Neutrophil (primary cell): Measurements from ENCODE around the gene SV2C.
"Not testable (repeated sequence)": the region's sequence is repeated elsewhere in the genome, so short reads cannot be mapped to it uniquely, and the experiment has no call there.

Source experiments
- H3K27ac ChIP-seq: fragments of 200-600 bp; sonication (generic); 2 replicates; pipeline ENCODE4 v1.5.1; 2016; ENCODE audit warnings: mild to moderate bottlenecking, moderate library complexity
- H3K27me3 ChIP-seq: fragments of 200-600 bp; sonication (generic); 2 replicates; pipeline ENCODE4 v1.6.0; 2016; ENCODE audit warnings: mild to moderate bottlenecking
- H3K36me3 ChIP-seq: fragments of 200-600 bp; sonication (generic); 2 replicates; pipeline ENCODE4 v1.5.1; 2017
- H3K4me1 ChIP-seq, 2 experiments: fragments of 200-600 bp in 1 of 2; sonication (generic) in 1 of 2; 1 replicate in 1 of 2; 2 replicates in 1 of 2; pipeline versions ENCODE4 v1.5.1 to v1.6.1; 2013 to 2016; ENCODE audit warnings: low read depth in 1 of 2, low read length in 1 of 2, mild to moderate bottlenecking in 1 of 2, moderate library complexity in 1 of 2; ENCODE audit not compliant: control insufficient read depth in 1 of 2, insufficient read depth in 1 of 2
- H3K4me3 ChIP-seq, 2 experiments: fragments of 200-600 bp in 1 of 2; sonication (generic) in 1 of 2; 1 replicate in 1 of 2; 2 replicates in 1 of 2; pipeline ENCODE4 v1.5.1; 2013 to 2016; ENCODE audit warnings: low read depth in 1 of 2, low read length in 1 of 2, mild to moderate bottlenecking in 1 of 2, moderate library complexity in 1 of 2
- H3K9me3 ChIP-seq: fragments of 200-600 bp; sonication (generic); 2 replicates; pipeline ENCODE4 v1.5.1; 2016
- TF ChIP-seq, protein P1 (sequence below): fragments of 200-600 bp; sonication (generic); IDR thresholded peaks from 2 replicates; pipeline ENCODE4 v1.5.1; 2016; ENCODE audit warnings: antibody characterized with exemption

SV2C gene

DNA sequence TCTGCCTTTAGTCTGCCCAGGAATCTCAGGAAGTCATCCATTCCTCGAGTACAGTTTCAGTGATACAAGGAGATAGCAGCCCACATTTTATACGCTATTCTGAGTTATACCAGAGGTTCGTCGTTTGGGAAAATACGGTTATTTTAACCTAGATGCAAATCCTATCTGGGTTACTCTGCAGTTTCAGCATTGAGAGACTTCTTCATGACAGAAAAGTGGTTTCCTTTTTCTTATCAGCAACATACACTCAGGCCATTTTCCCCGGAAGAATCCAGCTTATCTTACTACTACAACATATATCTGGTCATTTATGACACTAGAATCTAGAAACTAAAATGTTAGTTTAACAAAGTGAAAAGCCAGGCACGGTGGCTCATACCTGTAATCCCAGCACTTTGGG, 236.5 kb downstream of the SV2C start:
- Histone ChIP-seq H3K27me3 (peaks cover 32% of the 10 kb centered on the region), H3K9me3 (no peaks in the 10 kb centered on the region), H3K27ac (no peak overlapping the region), H3K4me1 (no peaks in the 10 kb centered on the region), H3K4me3 (no peak overlapping the region), H3K36me3 (no peaks in the 10 kb centered on the region)
- TF ChIP-seq, protein P1, sequence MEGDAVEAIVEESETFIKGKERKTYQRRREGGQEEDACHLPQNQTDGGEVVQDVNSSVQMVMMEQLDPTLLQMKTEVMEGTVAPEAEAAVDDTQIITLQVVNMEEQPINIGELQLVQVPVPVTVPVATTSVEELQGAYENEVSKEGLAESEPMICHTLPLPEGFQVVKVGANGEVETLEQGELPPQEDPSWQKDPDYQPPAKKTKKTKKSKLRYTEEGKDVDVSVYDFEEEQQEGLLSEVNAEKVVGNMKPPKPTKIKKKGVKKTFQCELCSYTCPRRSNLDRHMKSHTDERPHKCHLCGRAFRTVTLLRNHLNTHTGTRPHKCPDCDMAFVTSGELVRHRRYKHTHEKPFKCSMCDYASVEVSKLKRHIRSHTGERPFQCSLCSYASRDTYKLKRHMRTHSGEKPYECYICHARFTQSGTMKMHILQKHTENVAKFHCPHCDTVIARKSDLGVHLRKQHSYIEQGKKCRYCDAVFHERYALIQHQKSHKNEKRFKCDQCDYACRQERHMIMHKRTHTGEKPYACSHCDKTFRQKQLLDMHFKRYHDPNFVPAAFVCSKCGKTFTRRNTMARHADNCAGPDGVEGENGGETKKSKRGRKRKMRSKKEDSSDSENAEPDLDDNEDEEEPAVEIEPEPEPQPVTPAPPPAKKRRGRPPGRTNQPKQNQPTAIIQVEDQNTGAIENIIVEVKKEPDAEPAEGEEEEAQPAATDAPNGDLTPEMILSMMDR, result no peak

DNA sequence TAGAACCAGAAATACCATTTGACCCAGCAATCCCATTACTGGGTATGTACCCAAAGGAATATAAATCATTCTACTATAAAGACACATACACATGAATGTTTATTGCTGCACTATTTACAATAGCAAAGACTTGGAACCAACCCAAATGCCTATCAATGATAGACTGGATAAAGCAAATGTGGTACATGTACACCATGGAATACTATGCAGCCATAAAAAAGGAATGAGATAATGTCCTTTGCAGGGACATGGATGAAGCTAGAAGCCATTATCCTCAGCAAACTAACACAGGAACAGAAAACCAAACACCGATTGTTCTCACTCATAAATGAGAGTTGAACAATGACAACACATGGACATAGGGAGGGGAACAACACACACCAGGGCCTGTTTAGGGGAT, 240.3 kb downstream of the SV2C start:
- H3K36me3 ChIP-seq, H3K4me1 ChIP-seq, H3K9me3 ChIP-seq: not testable (repeated sequence)

DNA sequence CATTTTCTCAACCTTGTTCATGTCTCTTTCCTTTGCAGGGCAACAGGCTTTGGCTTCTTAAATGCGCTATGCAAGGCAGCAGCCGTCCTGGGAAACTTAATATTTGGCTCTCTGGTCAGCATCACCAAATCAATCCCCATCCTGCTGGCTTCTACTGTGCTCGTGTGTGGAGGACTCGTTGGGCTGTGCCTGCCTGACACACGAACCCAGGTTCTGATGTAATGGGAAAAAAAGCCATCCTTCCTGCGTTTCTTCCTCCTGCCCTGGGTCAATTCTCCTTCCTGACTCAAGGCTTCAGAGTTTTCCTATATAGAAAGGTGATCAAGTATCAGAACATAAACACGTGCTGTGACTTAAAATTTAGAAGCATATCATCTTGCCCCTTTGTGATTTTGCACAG, 242.1 kb downstream of the SV2C start:
- Histone ChIP-seq H3K4me3 (no peak overlapping the region), H3K4me1 (no peaks in the 10 kb centered on the region), H3K27ac (no peak overlapping the region), H3K27me3 (peaks cover 28% of the 10 kb centered on the region), H3K9me3 (no peaks in the 10 kb centered on the region), H3K36me3 (no peaks in the 10 kb centered on the region)
- TF ChIP-seq, protein P1, result no peak

More for the DNA sequence above, 240.3 kb downstream of the SV2C start:
- peaks cover 46% of the 10 kb centered on the region for H3K27me3 ChIP-seq
- not testable (repeated sequence) for H3K27ac ChIP-seq, H3K4me3 ChIP-seq

DNA sequence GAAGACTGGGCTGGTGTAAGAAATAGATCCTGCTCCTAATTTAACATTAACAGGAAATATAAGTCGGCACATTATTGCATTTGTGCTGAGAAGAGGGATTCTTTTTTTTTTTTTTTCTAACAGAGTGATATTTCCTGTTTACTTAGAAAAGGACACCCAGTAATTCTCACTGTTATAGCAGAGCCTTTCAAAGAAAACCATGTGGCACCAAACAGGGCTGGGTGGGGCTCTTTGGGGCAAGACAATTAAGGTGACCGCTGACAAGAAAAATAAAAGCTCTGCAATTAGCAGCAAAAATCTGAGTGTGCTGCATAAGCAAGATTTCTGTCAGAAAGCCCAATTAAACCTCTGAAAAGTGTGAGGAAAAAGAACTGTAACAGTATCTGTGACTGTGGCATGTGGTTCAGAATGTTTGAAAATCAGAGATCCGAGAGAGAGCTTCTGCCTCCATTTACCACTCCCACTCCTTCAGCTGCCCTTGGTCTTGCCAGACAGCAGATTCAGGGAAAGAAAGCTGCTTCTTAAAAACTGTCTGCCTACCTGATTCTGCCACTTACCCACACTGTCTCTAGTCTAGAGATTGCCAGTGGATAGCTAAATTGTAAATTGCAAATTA, 242.8 kb downstream of the SV2C start:
- H3K9me3 ChIP-seq, result no peaks in the 10 kb centered on the region

DNA sequence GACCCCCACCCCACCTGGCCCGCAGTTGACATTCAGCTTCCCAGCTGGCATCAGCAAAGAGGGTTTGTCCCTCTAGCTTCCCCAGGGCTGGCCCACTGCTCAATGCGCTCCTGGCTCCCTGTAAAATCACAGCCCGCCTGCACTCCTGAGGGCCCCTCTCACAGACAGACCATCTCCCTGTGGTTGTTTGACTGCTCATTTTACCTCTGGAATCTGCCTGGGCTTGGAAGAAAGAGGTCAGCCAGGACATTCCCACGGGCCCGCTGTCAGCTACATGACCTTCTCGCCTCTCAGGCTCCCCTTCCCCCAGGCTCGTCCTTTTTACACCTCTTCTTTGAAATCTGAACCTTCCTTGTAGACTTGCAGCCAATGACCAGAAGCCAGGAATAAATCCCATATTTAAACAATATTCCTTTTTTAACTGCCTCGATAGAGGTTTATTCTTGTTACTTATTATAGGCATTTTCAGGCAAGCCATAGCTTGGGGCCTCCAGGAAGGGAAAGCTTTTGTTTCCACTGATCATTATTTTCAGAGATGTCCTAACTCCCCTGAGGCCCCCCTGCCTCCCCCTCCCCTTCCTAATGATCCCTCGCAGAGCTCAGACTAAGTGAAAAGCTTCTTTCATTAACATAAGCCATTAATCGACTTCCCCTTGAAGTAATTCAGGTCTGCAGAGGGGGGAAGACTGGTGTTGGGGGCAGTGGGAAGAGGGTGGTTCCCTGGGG, 243.6 kb downstream of the SV2C start:
- Histone ChIP-seq H3K4me1 (peaks cover 5 to 8% of the 10 kb centered on the region in 2 experiments), H3K4me3 (no peak overlapping the region), H3K9me3 (no peaks in the 10 kb centered on the region), H3K27ac (no peak overlapping the region), H3K27me3 (peaks cover 16% of the 10 kb centered on the region), H3K36me3 (no peaks in the 10 kb centered on the region)
- TF ChIP-seq, protein P1, result no peak

More for the DNA sequence above, 242.8 kb downstream of the SV2C start:
- TF ChIP-seq, protein P1, result no peak
- Histone ChIP-seq H3K36me3 (no peaks in the 10 kb centered on the region), H3K27me3 (peaks cover 21% of the 10 kb centered on the region), H3K27ac (no peak overlapping the region), H3K4me3 (no peak overlapping the region), H3K4me1 (peaks cover 1 to 5% of the 10 kb centered on the region in 2 experiments)

DNA sequence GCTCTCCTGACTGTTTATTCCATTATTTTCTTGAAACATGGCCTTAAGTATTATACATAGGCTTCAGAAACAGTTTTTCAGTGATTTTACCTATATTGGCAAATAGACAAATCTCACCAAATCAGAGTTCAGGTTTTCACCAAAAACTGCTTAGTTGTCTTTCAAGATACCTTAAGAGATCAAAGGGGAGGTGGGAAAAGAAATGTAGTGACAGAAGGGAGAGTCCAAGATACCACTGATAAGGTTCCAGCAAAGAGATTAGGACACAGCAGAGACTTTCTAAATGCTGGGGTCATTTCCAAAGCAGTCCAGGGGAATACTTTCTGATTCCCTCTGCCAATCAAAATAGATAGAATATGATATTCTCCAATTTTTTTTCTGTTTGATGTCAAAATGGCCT, 246.2 kb downstream of the SV2C start:
- H3K4me1 ChIP-seq, result peaks cover 5 to 8% of the 10 kb centered on the region in 2 experiments

More for the DNA sequence above, 246.2 kb downstream of the SV2C start:
- TF ChIP-seq, protein P1, result no peak
- H3K9me3 ChIP-seq, result no peaks in the 10 kb centered on the region
- H3K27me3 ChIP-seq, result peaks cover 16% of the 10 kb centered on the region
- H3K4me3 ChIP-seq, result no peak overlapping the region
- no peak overlapping the region for H3K27ac ChIP-seq
- H3K36me3 ChIP-seq, result no peaks in the 10 kb centered on the region
